CD4-positive, alpha-beta T cell treated with Interleukin-2 at 100 ng/mL for 4 hours (primary cell): ENCODE data around the gene RTN4.
"Not testable (repeated sequence)": the region's sequence is repeated elsewhere in the genome, so short reads cannot be mapped to it uniquely, and the experiment has no call there.

Experiments used
- DNase-seq: peaks from one replicate; pipeline ENCODE4 v3.0.0-alpha.2; 2020; ENCODE audit warnings: low spot score

Gene RTN4

GRCh38 chr2:55006306-55006705 is 43.9 kb downstream of the RTN4 start:
- no peak for DNase-seq

GRCh38 chr2:55003706-55004639 is 46.3 kb downstream of the RTN4 start:
- no peak for DNase-seq

GRCh38 chr2:55001716-55002115 is 48.5 kb downstream of the RTN4 start:
- DNase-seq = no peak

- no peak for DNase-seq
These were observed 49.9 kb downstream of the RTN4 start for GRCh38 chr2:55000341-55000740.

GRCh38 chr2:54999182-54999581 is 51.1 kb downstream of the RTN4 start:
- no peak for DNase-seq

- no peak for DNase-seq
These were observed 52.4 kb downstream of the RTN4 start for GRCh38 chr2:54997826-54998225.

- no peak for DNase-seq
These were observed 54.7 kb downstream of the RTN4 start for GRCh38 chr2:54995553-54995952.

GRCh38 chr2:54990694-54991093 is 59.6 kb downstream of the RTN4 start:
- DNase-seq = not testable (repeated sequence)

GRCh38 chr2:54988612-54989011 is 61.6 kb downstream of the RTN4 start:
- DNase-seq = no peak

- no peak for DNase-seq
These were observed 64.0 kb downstream of the RTN4 start for GRCh38 chr2:54986264-54986663.

- DNase-seq = no peak
These were observed 65.8 kb downstream of the RTN4 start for GRCh38 chr2:54984476-54984875.

GRCh38 chr2:54983345-54984220 is 66.7 kb downstream of the RTN4 start:
- DNase-seq = no peak

- DNase-seq = no peak
These were observed 68.9 kb downstream of the RTN4 start for GRCh38 chr2:54981385-54981784.

- DNase-seq = no peak
These were observed 70.8 kb downstream of the RTN4 start for GRCh38 chr2:54979321-54980044.

- no peak for DNase-seq
These were observed 73.1 kb downstream of the RTN4 start for GRCh38 chr2:54977149-54977548.

- DNase-seq = no peak
These were observed 74.4 kb downstream of the RTN4 start for GRCh38 chr2:54975598-54976492.

GRCh38 chr2:54975175-54975574 is 75.1 kb downstream of the RTN4 start:
- DNase-seq = no peak

GRCh38 chr2:54969940-54970338 is 80.3 kb downstream of the RTN4 start:
- no peak for DNase-seq

GRCh38 chr2:54969295-54969939 is 80.8 kb downstream of the RTN4 start:
- no peak for DNase-seq

- no peak for DNase-seq
These were observed 81.6 kb downstream of the RTN4 start for GRCh38 chr2:54968561-54969218.
